Smooth muscle cell (in vitro differentiated cells): Measurements from ENCODE around the gene SOX13. TPM values are rescaled to one million over a fixed set of nuclear protein-coding genes. Genes with fewer than 3 reads are reported as not detected.

Experiments used
- DNase-seq: peaks from one replicate; lab custom pipeline; 2025; ENCODE audit not compliant: unreplicated experiment; lab: John Stamatoyannopoulos, UW
- H2AFZ ChIP-seq: fragments of 200-600 bp; sonication (generic); 2 replicates; pipeline ENCODE4 v1.6.0; 2016; ENCODE audit warnings: antibody characterized with exemption, low read depth, mild to moderate bottlenecking
- H3F3A ChIP-seq: fragments of 200-600 bp; sonication (generic); 2 replicates; pipeline ENCODE4 v1.6.0; 2017; ENCODE audit warnings: antibody characterized with exemption, low read depth
- H3K27ac ChIP-seq: fragments of 200-600 bp; sonication (generic); 2 replicates; pipeline ENCODE4 v1.5.1; 2016; ENCODE audit warnings: low read depth, mild to moderate bottlenecking
- H3K27me3 ChIP-seq: fragments of 200-600 bp; sonication (generic); 2 replicates; pipeline ENCODE4 v1.6.1; 2016; ENCODE audit warnings: low read depth, mild to moderate bottlenecking
- H3K36me3 ChIP-seq: fragments of 200-600 bp; sonication (generic); 2 replicates; pipeline ENCODE4 v1.5.1; 2016; ENCODE audit warnings: low read depth
- H3K4me1 ChIP-seq: fragments of 200-600 bp; sonication (generic); 2 replicates; pipeline ENCODE4 v1.5.1; 2016; ENCODE audit warnings: low read depth
- H3K4me2 ChIP-seq: fragments of 200-600 bp; sonication (generic); 2 replicates; pipeline ENCODE4 v1.6.0; 2016; ENCODE audit warnings: mild to moderate bottlenecking
- H3K4me3 ChIP-seq: fragments of 200-600 bp; sonication (generic); 2 replicates; pipeline ENCODE4 v1.5.1; 2016; ENCODE audit warnings: mild to moderate bottlenecking
- H3K79me2 ChIP-seq: fragments of 200-600 bp; sonication (generic); 2 replicates; pipeline ENCODE4 v1.6.0; 2016; ENCODE audit warnings: low read depth, mild to moderate bottlenecking
- H3K9ac ChIP-seq: fragments of 200-600 bp; sonication (generic); 2 replicates; pipeline ENCODE4 v1.6.0; 2016; ENCODE audit warnings: low read depth
- H3K9me3 ChIP-seq: fragments of 200-600 bp; sonication (generic); replicated peaks from 2 replicates; pipeline ENCODE4 v1.5.1; 2016; ENCODE audit warnings: low read depth
- H4K20me1 ChIP-seq: fragments of 200-600 bp; sonication (generic); 2 replicates; pipeline ENCODE4 v1.6.0; 2016; ENCODE audit warnings: low read depth
- WGBS: methylation state at CpG from one replicate; pipeline ENCODE4 v1.1.7; 2016; ENCODE audit warnings: low lambda C conversion rate; 5-methylcytosine and 5-hydroxymethylcytosine counted together
- polyA plus RNA-seq: library from polyadenylated mRNA; unstranded; fragments of >200 nt; fragmentation: Nextera tagmentation; extraction: Ambion mirVana; gene quantifications from 2 replicates; pipeline ENCODE4 v1.2.1, GENCODE V29; 2016
- total RNA-seq: library from RNA; depleted of rRNA; stranded (reverse); fragments of >200 nt; gene quantifications from 2 replicates; pipeline ENCODE4 v1.2.3, GENCODE V29; 2014
- TF ChIP-seq, protein P1 (sequence below): fragments of 200-600 bp; sonication (generic); IDR thresholded peaks from 2 replicates; pipeline ENCODE4 v1.5.1; 2017; ENCODE audit warnings: borderline replicate concordance, mild to moderate bottlenecking, antibody characterized with exemption; ENCODE audit not compliant: insufficient read depth, poor library complexity, severe bottlenecking

SOX13 gene
- total and polyA plus RNA-seq, 2 experiments from 2014 or later: 0.41 to 2.3 TPM

DNA sequence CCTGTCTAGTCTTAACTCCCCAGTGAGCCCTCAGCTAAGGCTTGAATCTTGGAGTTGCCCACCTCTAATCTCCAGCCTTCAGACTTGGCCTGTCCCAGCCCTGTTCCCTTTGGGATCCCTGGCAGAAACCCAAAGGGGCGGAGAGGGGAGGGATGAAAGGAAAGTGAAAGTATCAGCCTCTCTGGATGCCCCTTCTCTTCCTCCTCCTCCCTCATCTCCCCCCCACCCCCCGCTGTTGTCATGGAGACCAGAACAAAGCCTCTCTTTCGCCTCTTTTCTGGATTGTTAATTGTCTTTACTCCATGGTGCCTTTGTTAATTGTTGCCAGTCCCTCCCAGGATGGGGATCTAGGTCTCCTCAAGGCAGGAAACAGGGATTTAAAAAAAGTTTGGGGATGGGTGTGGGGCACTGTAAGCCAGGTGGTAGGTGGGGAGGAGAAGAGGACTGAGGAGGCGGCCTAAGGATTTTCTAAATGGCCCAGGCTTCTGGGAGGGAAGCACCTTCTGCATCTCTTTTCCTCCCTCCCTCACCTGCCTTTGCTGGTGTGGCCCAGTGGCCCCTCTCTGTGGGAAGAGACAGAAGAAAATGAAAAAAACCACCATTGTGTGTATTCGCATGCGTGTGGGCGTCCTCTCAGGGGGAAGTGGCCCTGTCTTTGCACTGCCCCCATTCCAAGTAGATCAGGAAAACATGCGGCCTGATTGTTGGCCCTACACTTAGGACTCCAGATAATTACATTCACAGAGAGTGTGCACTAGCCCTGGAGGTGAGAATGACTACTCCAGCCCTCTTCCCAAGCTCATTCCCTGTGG is 7.5 kb upstream of the SOX13 start:
- H4K20me1 ChIP-seq: no peaks in the 10 kb centered on the region
- no peak overlapping the region for H3K9ac ChIP-seq
- no peaks in the 10 kb centered on the region for H3F3A ChIP-seq
- H3K36me3 ChIP-seq: no peaks in the 10 kb centered on the region
- no peak overlapping the region for H3K4me2 ChIP-seq
- no peak overlapping the region for H3K4me3 ChIP-seq
- peaks cover 13% of the 10 kb centered on the region for H3K4me1 ChIP-seq
- TF ChIP-seq, protein P1, sequence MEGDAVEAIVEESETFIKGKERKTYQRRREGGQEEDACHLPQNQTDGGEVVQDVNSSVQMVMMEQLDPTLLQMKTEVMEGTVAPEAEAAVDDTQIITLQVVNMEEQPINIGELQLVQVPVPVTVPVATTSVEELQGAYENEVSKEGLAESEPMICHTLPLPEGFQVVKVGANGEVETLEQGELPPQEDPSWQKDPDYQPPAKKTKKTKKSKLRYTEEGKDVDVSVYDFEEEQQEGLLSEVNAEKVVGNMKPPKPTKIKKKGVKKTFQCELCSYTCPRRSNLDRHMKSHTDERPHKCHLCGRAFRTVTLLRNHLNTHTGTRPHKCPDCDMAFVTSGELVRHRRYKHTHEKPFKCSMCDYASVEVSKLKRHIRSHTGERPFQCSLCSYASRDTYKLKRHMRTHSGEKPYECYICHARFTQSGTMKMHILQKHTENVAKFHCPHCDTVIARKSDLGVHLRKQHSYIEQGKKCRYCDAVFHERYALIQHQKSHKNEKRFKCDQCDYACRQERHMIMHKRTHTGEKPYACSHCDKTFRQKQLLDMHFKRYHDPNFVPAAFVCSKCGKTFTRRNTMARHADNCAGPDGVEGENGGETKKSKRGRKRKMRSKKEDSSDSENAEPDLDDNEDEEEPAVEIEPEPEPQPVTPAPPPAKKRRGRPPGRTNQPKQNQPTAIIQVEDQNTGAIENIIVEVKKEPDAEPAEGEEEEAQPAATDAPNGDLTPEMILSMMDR: no peak
- no peaks in the 10 kb centered on the region for H3K27me3 ChIP-seq
- no peak for DNase-seq
- H2AFZ ChIP-seq: no peak overlapping the region
- no peaks in the 10 kb centered on the region for H3K79me2 ChIP-seq
- H3K27ac ChIP-seq: no peak overlapping the region
- no peaks in the 10 kb centered on the region for H3K9me3 ChIP-seq
- WGBS: 66% methylated on average over 8 of the region's 8 CpGs

DNA sequence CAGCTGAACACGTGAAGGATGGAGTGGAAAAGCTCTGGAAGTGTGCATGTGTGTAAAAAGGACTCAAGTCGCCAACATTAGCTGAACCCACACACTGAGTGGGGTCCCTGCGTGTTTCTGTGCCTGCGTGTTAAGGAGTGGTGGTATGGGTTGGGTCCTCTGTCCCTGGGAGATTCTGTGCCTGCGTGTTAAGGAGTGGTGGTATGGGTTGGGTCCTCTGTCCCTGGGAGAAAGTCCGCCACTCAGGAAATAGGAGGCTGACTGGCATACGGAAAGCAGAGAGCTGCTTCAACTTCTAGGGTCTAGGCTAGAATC is 7.0 kb upstream of the SOX13 start:
- H3K27me3 ChIP-seq: no peaks in the 10 kb centered on the region
- H3K9me3 ChIP-seq: no peaks in the 10 kb centered on the region
- H4K20me1 ChIP-seq: no peaks in the 10 kb centered on the region
- H2AFZ ChIP-seq: no peak overlapping the region
- WGBS: 88% methylated on average over 7 of the region's 7 CpGs
- H3K9ac ChIP-seq: no peak overlapping the region
- H3K36me3 ChIP-seq: no peaks in the 10 kb centered on the region
- TF ChIP-seq, protein P1: no peak
- no peaks in the 10 kb centered on the region for H3K79me2 ChIP-seq
- H3K27ac ChIP-seq: no peak overlapping the region
- H3K4me3 ChIP-seq: no peak overlapping the region
- no peaks in the 10 kb centered on the region for H3F3A ChIP-seq
- H3K4me2 ChIP-seq: no peak overlapping the region
- no peak for DNase-seq
- H3K4me1 ChIP-seq: peaks cover 13% of the 10 kb centered on the region

DNA sequence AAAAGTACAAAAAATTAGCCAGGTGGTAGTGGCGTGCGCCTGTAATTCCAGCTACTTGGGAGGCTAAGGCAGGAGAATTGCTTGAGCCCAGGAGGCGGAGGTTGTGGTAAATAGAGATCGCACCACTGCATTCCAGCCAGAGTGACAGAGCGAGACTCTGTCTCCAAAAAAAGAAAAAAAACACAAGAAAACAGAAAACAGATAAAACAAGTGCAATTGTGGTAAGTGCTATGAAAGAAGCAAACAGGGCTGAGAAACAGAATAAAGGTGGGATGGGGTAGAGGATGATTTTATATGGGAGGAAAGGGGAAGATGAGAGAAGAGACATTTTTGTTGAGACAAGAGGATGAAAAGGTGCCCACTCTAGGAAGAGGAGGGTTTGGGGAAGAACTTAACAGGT is 5.0 kb upstream of the SOX13 start:
- Histone ChIP-seq H2AFZ (no peak overlapping the region), H4K20me1 (no peaks in the 10 kb centered on the region), H3K79me2 (no peaks in the 10 kb centered on the region), H3K9me3 (no peaks in the 10 kb centered on the region), H3F3A (no peaks in the 10 kb centered on the region), H3K36me3 (no peaks in the 10 kb centered on the region), H3K4me2 (no peak overlapping the region), H3K4me3 (no peak overlapping the region), H3K9ac (no peak overlapping the region), H3K27ac (no peak overlapping the region), H3K27me3 (no peaks in the 10 kb centered on the region), H3K4me1 (peaks cover 13% of the 10 kb centered on the region)
- DNase-seq: no peak
- WGBS: 85% methylated on average over 5 of the region's 5 CpGs
- TF ChIP-seq, protein P1: no peak

GRCh38 chr1:204069887-204070286 is 3.0 kb upstream of the SOX13 start:
- TF ChIP-seq, protein P1: no peak
- no peaks in the 10 kb centered on the region for H3F3A ChIP-seq
- no peaks in the 10 kb centered on the region for H3K9me3 ChIP-seq
- no peaks in the 10 kb centered on the region for H4K20me1 ChIP-seq
- no peak overlapping the region for H3K4me2 ChIP-seq
- H3K27me3 ChIP-seq: no peaks in the 10 kb centered on the region
- no peaks in the 10 kb centered on the region for H3K79me2 ChIP-seq
- H3K4me3 ChIP-seq: no peak overlapping the region
- 86% methylated on average over 1 of the region's 1 CpG for WGBS
- no peak overlapping the region for H3K27ac ChIP-seq
- H2AFZ ChIP-seq: no peak overlapping the region
- DNase-seq: no peak
- H3K4me1 ChIP-seq: peaks cover 12% of the 10 kb centered on the region
- H3K36me3 ChIP-seq: no peaks in the 10 kb centered on the region
- H3K9ac ChIP-seq: no peak overlapping the region
